Activated T-helper 17 cell treated with anti-CD3 and anti-CD28 coated beads, Interleukin-2, amount 50 U/mL, for 72 hours (primary cell): ENCODE data around the gene NEK8. TPM values are rescaled to one million over a fixed set of nuclear protein-coding genes. Genes with fewer than 3 reads are reported as not detected.
"Not testable (repeated sequence)": the region's sequence is repeated elsewhere in the genome, so short reads cannot be mapped to it uniquely, and the experiment has no call there.

Source experiments
- ATAC-seq: fragments of 150-1000 bp; cut with Tn5 transposase; replicated peaks from 2 replicates; pipeline ENCODE4 v1.10.0; 2021; ENCODE audit warnings: mild to moderate bottlenecking, moderate library complexity
- H3K27ac Mint-ChIP-seq: one replicate; pipeline ENCODE4 v1.8.0; 2022; ENCODE audit warnings: mixed read lengths
- H3K27me3 Mint-ChIP-seq: one replicate; pipeline ENCODE4 v1.8.0; 2022; ENCODE audit warnings: mixed read lengths
- H3K36me3 Mint-ChIP-seq: one replicate; pipeline ENCODE4 v1.8.0; 2022; ENCODE audit warnings: low read depth, mild to moderate bottlenecking, mixed read lengths
- H3K4me1 Mint-ChIP-seq: one replicate; pipeline ENCODE4 v1.8.0; 2022; ENCODE audit warnings: mixed read lengths
- H3K4me3 Mint-ChIP-seq: one replicate; pipeline ENCODE4 v1.8.0; 2022; ENCODE audit warnings: mild to moderate bottlenecking, mixed read lengths
- H3K9me3 Mint-ChIP-seq: one replicate; pipeline ENCODE4 v1.8.0; 2022; ENCODE audit warnings: mixed read lengths
- total RNA-seq, 2 donors: library from RNA; stranded (reverse); gene quantifications; one replicate each; pipeline ENCODE4 v1.2.3, GENCODE V29; 2022

Gene NEK8
- total RNA-seq, 2 donors from 2014 or later, result 4.9 to 9.2 TPM

DNA sequence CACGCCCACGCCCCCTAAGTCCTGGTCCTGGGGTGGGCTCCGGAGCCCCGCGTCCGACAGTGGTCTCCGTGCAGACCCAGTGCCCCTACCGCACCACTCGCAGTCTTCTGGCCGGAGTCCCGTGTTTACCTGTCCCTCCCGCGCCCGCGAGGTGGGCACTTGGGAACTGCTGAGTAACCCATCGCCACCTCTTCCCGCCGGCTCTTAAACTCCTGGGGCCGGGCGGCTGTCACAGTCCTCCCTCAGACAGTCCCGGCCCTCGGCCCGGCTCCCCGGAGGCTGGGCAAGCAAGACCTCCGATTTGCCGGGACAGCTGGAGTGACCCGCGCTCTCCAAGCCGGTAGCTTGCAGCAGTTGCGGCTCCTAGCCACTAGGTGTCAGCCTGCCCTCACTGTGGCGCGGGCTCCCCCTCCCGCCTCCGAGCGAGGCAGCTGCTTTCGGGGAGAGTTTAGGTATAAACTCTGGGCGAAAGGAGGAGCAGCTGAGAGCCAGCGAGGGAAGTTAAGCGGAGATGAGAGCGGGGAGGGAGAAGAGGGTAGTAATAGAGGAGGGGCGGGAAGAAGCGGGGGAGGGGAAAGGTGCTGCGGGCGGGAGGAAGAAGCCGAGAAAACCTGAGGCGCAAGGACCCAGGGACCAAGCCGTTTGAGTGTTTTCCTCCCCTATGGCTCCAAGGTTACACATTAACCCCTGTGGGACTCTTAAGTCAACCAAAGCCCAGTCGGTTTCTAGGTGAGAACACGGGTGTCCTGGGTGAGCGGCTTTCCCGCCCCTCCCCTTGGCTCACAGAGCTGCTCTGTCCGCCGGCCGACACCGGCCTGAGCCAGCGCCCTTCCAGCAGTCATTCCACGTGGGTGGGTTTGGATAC, 1.7 kb upstream of the NEK8 start:
- peaks cover 27% of the 10 kb centered on the region for H3K4me1 Mint-ChIP-seq
- H3K27me3 Mint-ChIP-seq, result no peaks in the 10 kb centered on the region
- no peaks in the 10 kb centered on the region for H3K9me3 Mint-ChIP-seq
- peak overlapping the region; percentile 99 for H3K27ac Mint-ChIP-seq
- ATAC-seq, result peak; percentile 32
- H3K4me3 Mint-ChIP-seq, result peak overlapping the region; percentile 100
- peaks cover 58% of the 10 kb centered on the region for H3K36me3 Mint-ChIP-seq

DNA sequence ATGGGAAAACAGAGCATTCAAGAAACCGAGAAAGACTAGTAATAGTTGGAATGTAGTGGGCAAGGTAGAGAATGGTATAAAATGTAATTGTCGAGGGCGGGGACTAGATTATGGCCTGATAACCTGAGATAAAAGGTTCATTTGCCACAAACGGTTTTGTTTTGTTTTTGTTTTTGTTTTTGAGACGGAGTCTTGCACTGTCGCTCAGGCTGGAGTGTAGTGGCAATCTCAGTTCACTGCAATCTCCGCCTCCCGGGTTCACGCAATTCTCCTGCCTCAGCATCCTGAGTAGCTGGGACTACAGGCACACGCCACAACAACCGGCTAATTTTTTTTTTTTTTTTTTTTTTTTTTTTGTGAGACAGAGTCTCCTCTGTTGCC, 1.4 kb downstream of the NEK8 start:
- peaks cover 10% of the 10 kb centered on the region for H3K4me1 Mint-ChIP-seq
- H3K36me3 Mint-ChIP-seq, result peaks cover 34% of the 10 kb centered on the region
- H3K4me3 Mint-ChIP-seq, result peak overlapping the region; percentile 100
- no peak for ATAC-seq
- no peaks in the 10 kb centered on the region for H3K27me3 Mint-ChIP-seq
- H3K9me3 Mint-ChIP-seq, result no peaks in the 10 kb centered on the region
- peak overlapping the region; percentile 27 for H3K27ac Mint-ChIP-seq

DNA sequence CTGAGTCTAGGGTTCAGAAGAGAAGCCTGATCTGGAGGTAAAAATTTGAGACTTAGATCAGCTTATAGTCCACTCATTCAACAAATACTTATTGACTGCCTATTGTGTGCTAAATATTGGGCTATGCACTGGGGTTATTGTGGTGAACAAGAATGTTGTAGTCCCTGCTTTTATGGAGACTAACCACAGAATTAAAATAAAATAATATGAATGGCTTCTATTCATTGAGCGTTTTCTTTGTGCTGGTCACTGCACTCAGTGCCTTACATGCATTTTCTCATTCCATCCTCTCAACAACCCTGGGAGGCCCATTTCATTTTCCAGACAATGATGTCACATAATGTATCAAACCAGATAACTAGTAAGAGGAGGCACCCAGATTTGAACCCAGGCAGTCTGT, 4.8 kb downstream of the NEK8 start:
- Mint-ChIP-seq H3K4me1 (peaks cover 13% of the 10 kb centered on the region), H3K4me3 (no peak overlapping the region), H3K36me3 (peaks cover 9% of the 10 kb centered on the region), H3K9me3 (no peaks in the 10 kb centered on the region), H3K27ac (no peak overlapping the region), H3K27me3 (no peaks in the 10 kb centered on the region)
- ATAC-seq, result no peak

DNA sequence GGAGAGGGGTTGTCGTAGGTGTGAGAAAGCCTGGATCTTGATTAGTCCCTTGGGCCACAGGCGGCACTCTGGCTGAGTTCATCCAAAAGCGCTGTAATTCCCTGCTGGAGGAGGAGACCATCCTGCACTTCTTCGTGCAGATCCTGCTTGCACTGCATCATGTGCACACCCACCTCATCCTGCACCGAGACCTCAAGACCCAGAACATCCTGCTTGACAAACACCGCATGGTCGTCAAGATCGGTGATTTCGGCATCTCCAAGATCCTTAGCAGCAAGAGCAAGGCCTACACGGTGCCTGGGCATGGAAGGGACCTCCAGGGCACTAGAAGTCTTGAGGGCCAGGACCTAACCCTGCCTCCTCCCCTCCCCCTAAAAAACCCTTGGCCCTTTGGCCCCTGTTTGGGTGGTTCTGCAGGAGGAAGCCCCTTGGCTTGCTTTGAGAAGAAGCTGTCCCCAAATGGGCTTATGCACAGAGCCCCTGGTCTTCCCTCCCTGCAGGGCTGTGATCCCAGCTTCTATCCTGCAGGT, 6.2 kb downstream of the NEK8 start:
- no peak overlapping the region for H3K27ac Mint-ChIP-seq
- H3K9me3 Mint-ChIP-seq, result no peaks in the 10 kb centered on the region
- H3K4me3 Mint-ChIP-seq, result no peak overlapping the region
- H3K36me3 Mint-ChIP-seq, result peaks cover 8% of the 10 kb centered on the region
- ATAC-seq, result no peak
- peaks cover 15% of the 10 kb centered on the region for H3K4me1 Mint-ChIP-seq
- H3K27me3 Mint-ChIP-seq, result no peaks in the 10 kb centered on the region

DNA sequence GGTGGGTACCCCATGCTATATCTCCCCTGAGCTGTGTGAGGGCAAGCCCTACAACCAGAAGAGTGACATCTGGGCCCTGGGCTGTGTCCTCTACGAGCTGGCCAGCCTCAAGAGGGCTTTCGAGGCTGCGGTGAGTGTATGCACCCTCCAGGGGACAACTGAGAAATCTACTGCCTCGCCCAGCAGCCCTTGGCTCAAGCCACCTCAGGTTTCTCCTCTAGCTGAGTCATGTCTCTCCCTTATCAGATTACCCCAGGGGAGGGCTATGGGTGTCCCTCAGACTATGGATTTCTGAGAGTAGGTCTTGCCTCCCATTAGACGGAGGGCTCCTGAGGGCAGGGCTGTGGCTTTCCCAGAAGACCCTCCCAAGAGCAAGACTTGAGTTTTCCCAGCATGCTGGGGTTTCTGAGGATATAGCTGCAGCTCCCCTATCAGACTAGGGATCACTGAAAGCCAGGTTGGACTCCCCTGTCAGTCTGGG, 6.7 kb downstream of the NEK8 start:
- Mint-ChIP-seq H3K36me3 (peaks cover 8% of the 10 kb centered on the region), H3K4me3 (no peak overlapping the region), H3K27ac (no peak overlapping the region), H3K9me3 (no peaks in the 10 kb centered on the region), H3K4me1 (peaks cover 12% of the 10 kb centered on the region), H3K27me3 (no peaks in the 10 kb centered on the region)
- ATAC-seq, result peak; percentile 38

DNA sequence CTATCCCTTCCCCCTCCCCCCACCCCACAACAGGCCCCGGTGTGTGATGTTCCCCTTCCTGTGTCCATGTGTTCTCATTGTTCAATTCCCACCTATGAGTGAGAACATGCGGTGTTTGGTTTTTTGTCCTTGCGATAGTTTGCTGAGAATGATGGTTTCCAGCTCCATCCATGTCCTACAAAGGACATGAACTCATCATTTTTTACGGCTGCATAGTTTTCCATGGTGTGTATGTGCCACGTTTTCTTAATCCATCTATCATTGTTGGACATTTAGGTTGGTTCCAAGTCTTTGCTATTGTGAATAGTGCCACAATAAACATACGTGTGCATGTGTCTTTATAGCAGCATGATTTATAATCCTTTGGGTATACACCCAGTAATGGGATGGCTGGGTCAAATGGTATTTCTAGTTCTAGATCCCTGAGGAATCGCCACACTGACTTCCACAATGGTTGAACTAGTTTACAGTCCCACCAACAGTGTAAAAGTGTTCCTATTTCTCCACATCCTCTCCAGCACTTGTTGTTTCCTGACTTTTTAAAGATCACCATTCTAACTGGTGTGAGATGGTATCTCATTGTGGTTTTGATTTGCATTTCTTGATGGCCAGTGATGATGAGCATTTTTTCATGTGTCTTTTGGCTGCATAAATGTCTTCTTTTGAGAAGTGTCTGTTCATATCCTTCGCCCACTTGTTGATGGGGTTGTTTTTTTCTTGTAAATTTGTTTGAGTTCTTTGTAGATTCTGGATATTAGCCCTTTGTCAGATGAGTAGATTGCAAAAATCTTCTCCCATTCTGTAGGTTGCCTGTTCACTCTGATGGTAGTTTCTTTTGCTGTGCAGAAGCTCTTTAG, 7.6 kb downstream of the NEK8 start:
- H3K9me3 Mint-ChIP-seq, H3K36me3 Mint-ChIP-seq, H3K27me3 Mint-ChIP-seq, H3K27ac Mint-ChIP-seq, ATAC-seq: not testable (repeated sequence)
- Mint-ChIP-seq H3K4me3 (peak overlapping the region; percentile 19), H3K4me1 (peaks cover 12% of the 10 kb centered on the region)

DNA sequence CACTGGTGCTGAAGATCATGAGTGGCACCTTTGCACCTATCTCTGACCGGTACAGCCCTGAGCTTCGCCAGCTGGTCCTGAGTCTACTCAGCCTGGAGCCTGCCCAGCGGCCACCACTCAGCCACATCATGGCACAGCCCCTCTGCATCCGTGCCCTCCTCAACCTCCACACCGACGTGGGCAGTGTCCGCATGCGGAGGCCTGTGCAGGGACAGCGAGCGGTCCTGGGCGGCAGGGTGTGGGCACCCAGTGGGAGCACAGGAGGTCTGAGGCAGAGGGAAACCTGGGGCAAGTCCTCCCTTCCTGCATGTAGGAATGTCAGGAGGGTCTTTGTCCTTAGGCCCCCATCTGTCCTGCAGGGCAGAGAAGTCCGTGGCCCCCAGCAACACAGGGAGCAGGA, 8.7 kb downstream of the NEK8 start:
- Mint-ChIP-seq H3K27ac (no peak overlapping the region), H3K4me1 (peaks cover 12% of the 10 kb centered on the region), H3K4me3 (no peak overlapping the region), H3K27me3 (no peaks in the 10 kb centered on the region), H3K9me3 (no peaks in the 10 kb centered on the region), H3K36me3 (peaks cover 8% of the 10 kb centered on the region)
- ATAC-seq, result no peak

DNA sequence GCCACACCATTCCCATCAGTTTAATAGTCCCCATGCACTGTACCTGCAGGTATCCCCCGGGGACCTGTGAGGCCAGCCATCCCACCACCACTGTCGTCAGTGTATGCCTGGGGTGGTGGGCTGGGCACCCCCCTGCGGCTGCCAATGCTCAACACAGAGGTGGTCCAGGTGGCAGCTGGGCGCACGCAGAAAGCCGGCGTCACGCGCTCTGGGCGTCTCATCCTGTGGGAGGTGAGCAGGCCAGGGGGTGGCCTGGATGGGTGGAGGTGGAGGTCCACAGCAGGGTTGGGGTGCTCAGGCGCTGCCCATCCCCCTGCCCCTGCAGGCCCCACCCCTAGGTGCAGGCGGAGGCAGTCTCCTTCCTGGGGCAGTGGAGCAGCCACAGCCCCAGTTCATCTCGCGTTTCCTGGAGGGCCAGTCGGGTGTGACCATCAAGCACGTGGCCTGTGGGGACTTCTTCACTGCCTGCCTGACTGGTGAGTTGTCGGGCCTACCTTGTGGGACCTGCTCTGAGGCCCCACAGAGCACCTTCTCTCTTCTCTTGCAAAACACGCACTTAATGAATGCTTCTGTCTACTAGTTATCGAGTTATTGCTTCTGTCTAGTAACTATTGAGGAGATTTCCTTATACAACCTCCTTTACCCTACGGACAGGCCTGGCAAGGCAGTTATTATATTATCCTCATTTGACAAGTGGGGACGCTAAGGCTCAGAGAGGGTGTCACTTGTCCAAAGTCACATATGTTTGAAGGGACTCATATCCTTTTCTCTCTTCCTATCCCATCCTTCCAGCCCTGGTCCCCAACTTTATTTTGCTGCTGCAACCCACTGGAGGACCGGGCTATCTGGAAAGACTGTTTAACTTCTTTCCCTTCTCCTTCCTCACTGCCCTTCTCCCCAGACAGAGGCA, 9.4 kb downstream of the NEK8 start:
- peak overlapping the region; percentile 66 for H3K27ac Mint-ChIP-seq

DNA sequence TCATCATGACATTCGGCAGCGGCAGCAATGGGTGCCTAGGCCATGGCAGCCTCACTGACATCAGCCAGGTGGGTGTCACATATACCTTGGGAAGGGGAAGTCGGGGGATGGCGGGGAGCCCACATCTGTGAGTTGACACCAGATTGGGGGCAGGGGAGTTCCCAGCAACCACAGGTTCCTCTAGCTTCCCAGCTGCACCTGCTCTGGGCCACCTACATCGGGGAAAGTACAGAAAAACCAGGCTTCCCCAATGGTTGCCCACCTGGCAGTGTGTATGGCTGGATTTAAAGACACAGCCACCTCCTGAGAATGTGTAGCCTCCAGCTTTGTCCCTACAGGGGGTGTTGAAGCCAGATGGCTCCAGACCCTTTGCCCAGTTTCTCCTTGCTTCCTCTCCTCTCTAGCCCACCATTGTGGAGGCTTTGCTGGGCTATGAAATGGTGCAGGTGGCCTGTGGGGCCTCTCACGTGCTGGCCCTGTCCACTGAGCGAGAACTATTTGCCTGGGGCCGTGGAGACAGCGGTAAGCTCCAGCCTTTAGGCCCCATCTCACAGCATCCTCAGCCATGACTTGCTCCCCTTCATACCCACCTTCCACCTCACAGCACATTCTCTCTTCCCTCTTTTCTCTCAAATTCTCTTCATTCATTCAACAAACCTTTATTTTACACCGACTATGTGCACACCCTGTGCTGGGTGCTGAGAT, 10.2 kb downstream of the NEK8 start:
- Mint-ChIP-seq H3K4me1 (peaks cover 12% of the 10 kb centered on the region), H3K4me3 (peak overlapping the region; percentile 60)

More for the DNA sequence above, 9.4 kb downstream of the NEK8 start:
- Mint-ChIP-seq H3K36me3 (peaks cover 8% of the 10 kb centered on the region), H3K9me3 (no peaks in the 10 kb centered on the region), H3K4me1 (peaks cover 12% of the 10 kb centered on the region), H3K4me3 (peak overlapping the region; percentile 60), H3K27me3 (no peaks in the 10 kb centered on the region)
- ATAC-seq, result peak; percentile 25

DNA sequence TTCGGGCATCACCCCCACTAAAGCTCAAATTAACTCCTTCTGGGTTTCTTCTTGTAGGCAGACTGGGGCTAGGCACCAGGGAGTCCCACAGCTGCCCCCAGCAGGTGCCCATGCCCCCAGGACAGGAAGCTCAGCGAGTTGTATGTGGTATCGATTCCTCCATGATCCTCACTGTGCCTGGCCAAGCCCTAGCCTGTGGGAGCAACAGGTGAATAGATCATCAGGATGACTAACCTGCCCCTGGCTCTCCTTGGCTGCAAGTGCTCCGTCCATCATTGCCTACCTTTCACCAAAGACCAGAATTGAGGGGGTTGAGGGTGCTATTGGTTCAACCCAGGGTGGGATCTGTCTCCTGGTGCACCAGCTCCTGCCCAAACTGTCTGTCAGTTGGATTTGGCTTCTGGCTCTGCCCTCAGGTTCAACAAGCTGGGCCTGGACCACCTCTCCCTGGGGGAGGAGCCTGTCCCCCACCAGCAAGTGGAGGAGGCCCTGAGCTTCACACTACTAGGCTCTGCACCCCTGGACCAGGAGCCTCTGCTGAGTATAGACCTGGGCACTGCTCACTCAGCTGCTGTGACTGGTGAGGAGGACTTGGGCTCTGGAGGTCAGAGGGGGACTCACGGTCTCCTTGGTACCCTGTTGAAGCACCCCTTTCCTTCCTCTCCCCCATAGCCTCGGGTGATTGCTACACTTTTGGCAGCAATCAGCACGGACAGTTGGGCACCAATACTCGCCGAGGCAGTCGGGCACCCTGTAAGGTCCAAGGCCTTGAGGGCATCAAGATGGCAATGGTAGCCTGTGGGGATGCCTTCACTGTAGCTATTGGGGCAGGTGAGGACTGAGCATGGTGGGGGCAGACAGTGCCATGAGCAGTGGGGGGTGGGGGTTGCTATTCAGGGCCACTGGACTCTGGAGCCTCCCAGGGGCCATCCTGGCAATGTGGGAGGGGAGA, 12.1 kb downstream of the NEK8 start:
- no peaks in the 10 kb centered on the region for H3K27me3 Mint-ChIP-seq

More for the DNA sequence above, 10.2 kb downstream of the NEK8 start:
- Mint-ChIP-seq H3K9me3 (no peaks in the 10 kb centered on the region), H3K27ac (peak overlapping the region; percentile 66), H3K36me3 (peaks cover 8% of the 10 kb centered on the region), H3K27me3 (no peaks in the 10 kb centered on the region)
- ATAC-seq, result peak; percentile 54

DNA sequence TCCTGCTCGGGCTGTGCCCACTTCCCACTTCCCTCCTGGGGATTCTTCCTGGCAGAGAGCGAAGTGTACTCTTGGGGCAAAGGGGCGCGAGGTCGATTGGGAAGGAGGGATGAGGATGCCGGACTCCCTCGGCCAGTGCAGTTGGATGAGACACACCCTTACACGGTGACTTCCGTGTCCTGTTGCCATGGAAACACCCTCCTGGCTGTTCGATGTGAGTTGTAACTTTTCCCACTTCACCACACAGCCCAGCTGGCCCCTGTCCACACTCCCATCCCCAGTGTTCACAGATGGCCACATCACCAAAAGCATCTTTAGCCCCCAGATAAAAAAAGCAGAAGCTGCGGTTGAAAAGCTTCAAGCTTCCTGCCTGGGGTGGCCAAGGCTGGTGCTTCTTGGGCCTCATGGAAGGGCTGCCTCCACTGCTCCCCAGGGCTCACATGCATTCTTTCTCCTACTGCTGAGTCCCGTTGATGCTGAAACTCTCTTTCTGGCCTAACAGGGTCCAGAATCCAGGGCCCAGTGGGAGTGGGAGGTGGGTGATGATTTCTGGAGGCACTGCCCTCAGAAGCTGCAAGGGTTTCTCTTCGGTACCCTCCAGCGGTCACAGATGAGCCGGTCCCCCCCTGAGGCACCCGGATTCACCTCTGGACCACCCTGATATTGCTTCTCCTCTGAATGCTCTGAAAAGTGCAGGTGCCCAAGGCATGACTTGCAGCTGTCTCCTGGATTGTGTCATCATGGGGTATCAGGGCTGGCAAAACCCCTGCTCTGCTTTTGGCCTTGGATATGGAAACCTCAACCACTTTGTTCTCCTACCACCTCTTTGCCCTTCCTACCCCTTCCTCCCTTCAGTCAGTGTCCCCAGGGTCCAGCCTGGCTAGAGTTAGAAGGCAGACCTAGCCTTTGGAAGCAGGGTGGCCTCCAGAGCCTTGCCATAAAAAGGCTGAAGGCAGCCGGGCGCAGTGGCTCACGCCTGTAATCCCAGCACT, 13.1 kb downstream of the NEK8 start:
- Mint-ChIP-seq H3K9me3 (no peaks in the 10 kb centered on the region), H3K27me3 (no peaks in the 10 kb centered on the region), H3K4me1 (peaks cover 12% of the 10 kb centered on the region), H3K4me3 (peak overlapping the region; percentile 79), H3K36me3 (peaks cover 24% of the 10 kb centered on the region), H3K27ac (no peak overlapping the region)
- no peak for ATAC-seq

More for the DNA sequence above, 12.1 kb downstream of the NEK8 start:
- Mint-ChIP-seq H3K4me3 (no peak overlapping the region), H3K9me3 (no peaks in the 10 kb centered on the region), H3K36me3 (peaks cover 14% of the 10 kb centered on the region), H3K4me1 (peaks cover 12% of the 10 kb centered on the region), H3K27ac (no peak overlapping the region)
- no peak for ATAC-seq
